Mesothelial cell of epicardium (in vitro differentiated cells): ENCODE results near the gene PLEKHA6. TPM values are rescaled to one million over a fixed set of nuclear protein-coding genes. Genes with fewer than 3 reads are reported as not detected.

Source experiments
- DNase-seq, 2 experiments: peaks; one replicate each; pipeline ENCODE4 v3.0.0; 2021; ENCODE audit warnings: low spot score in 2 of 2; ENCODE audit not compliant: unreplicated experiment in 2 of 2
- H3K27ac Mint-ChIP-seq: 2 replicates; pipeline ENCODE4 v1.8.0; 2021; ENCODE audit warnings: mixed read lengths
- H3K27me3 Mint-ChIP-seq: 2 replicates; pipeline ENCODE4 v1.8.0; 2021; ENCODE audit warnings: low read depth, mixed read lengths
- H3K36me3 Mint-ChIP-seq: 2 replicates; pipeline ENCODE4 v1.8.0; 2021; ENCODE audit warnings: mixed read lengths
- H3K4me1 Mint-ChIP-seq: 2 replicates; pipeline ENCODE4 v1.8.0; 2021; ENCODE audit warnings: mixed read lengths
- H3K4me3 Mint-ChIP-seq: 2 replicates; pipeline ENCODE4 v1.8.0; 2021; ENCODE audit warnings: mild to moderate bottlenecking, moderate library complexity, mixed read lengths
- H3K9me3 Mint-ChIP-seq: 2 replicates; pipeline ENCODE4 v1.8.0; 2021; ENCODE audit warnings: mixed read lengths
- total RNA-seq: library from RNA; stranded (reverse); gene quantifications from 3 replicates; pipeline ENCODE4 v1.2.1, GENCODE V29; 2021
- TF ChIP-seq, protein P1 (sequence below): fragments of 200-600 bp; sonication (generic); IDR thresholded peaks from one replicate; pipeline ENCODE4 v1.5.0; 2021; ENCODE audit warnings: antibody characterized with exemption; ENCODE audit not compliant: unreplicated experiment

The PLEKHA6 gene
- total RNA-seq, 1 donor from 2014 or later = 29.7 TPM

GRCh38 chr1:204350857-204351573 lies 8.7 kb downstream of the PLEKHA6 start:
- Mint-ChIP-seq H3K36me3 (no peaks in the 10 kb centered on the region), H3K27me3 (no peaks in the 10 kb centered on the region), H3K4me1 (peaks cover 55% of the 10 kb centered on the region), H3K27ac (peak overlapping the region; percentile 88), H3K4me3 (peak overlapping the region; percentile 46), H3K9me3 (no peaks in the 10 kb centered on the region)
- TF ChIP-seq, protein P1, sequence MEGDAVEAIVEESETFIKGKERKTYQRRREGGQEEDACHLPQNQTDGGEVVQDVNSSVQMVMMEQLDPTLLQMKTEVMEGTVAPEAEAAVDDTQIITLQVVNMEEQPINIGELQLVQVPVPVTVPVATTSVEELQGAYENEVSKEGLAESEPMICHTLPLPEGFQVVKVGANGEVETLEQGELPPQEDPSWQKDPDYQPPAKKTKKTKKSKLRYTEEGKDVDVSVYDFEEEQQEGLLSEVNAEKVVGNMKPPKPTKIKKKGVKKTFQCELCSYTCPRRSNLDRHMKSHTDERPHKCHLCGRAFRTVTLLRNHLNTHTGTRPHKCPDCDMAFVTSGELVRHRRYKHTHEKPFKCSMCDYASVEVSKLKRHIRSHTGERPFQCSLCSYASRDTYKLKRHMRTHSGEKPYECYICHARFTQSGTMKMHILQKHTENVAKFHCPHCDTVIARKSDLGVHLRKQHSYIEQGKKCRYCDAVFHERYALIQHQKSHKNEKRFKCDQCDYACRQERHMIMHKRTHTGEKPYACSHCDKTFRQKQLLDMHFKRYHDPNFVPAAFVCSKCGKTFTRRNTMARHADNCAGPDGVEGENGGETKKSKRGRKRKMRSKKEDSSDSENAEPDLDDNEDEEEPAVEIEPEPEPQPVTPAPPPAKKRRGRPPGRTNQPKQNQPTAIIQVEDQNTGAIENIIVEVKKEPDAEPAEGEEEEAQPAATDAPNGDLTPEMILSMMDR = no peak
- DNase-seq = peak; percentile 59 to 79

- H3K9me3 Mint-ChIP-seq = no peaks in the 10 kb centered on the region
- H3K4me1 Mint-ChIP-seq = peaks cover 62% of the 10 kb centered on the region
- H3K36me3 Mint-ChIP-seq = no peaks in the 10 kb centered on the region
- TF ChIP-seq, protein P1 = no peak
- DNase-seq = no peak
- H3K27me3 Mint-ChIP-seq = no peaks in the 10 kb centered on the region
- peak overlapping the region; percentile 46 for H3K4me3 Mint-ChIP-seq
- H3K27ac Mint-ChIP-seq = peak overlapping the region; percentile 88
Observed at GRCh38 chr1:204350312-204350711, 9.4 kb downstream of the PLEKHA6 start.

DNA sequence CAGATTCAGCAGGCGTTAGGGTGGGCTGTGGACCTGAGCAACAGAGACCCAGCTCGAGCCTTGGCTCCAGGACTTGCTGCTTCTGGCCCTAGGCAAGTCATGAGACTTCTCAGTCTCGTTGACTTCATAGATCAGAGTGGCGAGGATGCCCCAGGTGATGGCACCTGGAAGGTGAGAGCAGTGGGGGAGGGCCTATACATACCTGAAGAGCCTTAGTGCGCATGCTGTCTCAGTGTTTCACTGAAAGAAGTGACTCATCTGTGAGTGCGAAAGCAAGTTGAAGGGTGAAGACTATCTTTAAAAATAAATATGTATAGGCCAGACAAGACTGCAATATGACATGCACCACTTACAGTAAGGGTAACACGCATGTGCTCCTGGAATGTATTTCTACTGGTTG lies 10.1 kb downstream of the PLEKHA6 start:
- H3K9me3 Mint-ChIP-seq = no peaks in the 10 kb centered on the region
- DNase-seq = no peak

DNA sequence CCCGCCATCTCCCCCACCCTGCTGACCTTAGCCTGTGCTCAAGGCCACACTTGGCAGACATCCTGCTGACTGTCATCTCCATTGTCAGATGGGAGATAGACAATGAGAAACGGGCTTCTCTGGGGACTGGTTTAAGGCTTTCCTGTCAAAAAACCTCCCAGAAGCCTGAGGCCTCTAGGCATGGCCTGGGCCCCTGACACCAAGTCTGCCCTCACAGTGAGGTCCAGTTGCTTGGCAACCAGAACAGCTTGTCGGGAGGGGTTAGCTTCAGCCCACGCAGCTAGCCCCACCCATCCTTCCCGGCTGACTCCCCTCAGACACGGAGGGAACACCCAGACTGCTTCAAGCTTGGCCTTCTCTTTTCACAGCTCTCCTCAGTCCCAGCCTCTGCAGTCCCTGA lies 11.0 kb downstream of the PLEKHA6 start:
- Mint-ChIP-seq H3K27me3 (no peaks in the 10 kb centered on the region), H3K27ac (peak overlapping the region; percentile 73), H3K9me3 (no peaks in the 10 kb centered on the region), H3K4me3 (no peak overlapping the region), H3K36me3 (no peaks in the 10 kb centered on the region), H3K4me1 (peaks cover 71% of the 10 kb centered on the region)
- TF ChIP-seq, protein P1 = no peak
- no peak for DNase-seq

More for the DNA sequence above, 10.1 kb downstream of the PLEKHA6 start:
- no peaks in the 10 kb centered on the region for H3K27me3 Mint-ChIP-seq
- H3K4me3 Mint-ChIP-seq = no peak overlapping the region
- H3K36me3 Mint-ChIP-seq = no peaks in the 10 kb centered on the region
- peak overlapping the region; percentile 88 for H3K27ac Mint-ChIP-seq
- TF ChIP-seq, protein P1 = no peak
- H3K4me1 Mint-ChIP-seq = peaks cover 68% of the 10 kb centered on the region

DNA sequence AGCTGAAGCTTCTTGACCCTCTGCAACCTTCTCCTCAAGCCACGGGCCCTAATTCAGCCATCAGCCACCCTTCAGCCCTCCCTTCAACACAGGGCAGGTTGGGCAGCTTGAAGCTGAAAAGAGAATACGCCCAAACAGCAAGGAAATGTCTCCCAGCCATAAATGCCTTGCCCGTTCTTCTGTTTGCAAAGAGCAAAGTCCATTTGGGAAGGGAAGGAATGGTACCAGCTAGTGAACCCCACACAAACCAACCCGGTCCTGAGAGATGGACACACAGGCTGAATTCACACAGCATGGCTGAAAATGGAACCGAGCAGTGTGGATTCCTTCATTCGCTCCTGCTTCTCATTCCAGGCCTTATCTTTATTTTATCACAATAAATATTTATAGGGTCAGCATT lies 11.5 kb downstream of the PLEKHA6 start:
- TF ChIP-seq, protein P1 = no peak
- Mint-ChIP-seq H3K9me3 (no peaks in the 10 kb centered on the region), H3K27ac (peak overlapping the region; percentile 87), H3K4me3 (no peak overlapping the region), H3K27me3 (no peaks in the 10 kb centered on the region), H3K4me1 (peaks cover 75% of the 10 kb centered on the region), H3K36me3 (no peaks in the 10 kb centered on the region)
- no peak for DNase-seq
